DOHH2 (cell line): Measurements from ENCODE around the gene TBL1X.

ENCODE experiments used
- H3F3A ChIP-seq: fragments of 200-600 bp; sonication (generic), shearing (Covaris generic); 2 replicates; pipeline ENCODE4 v1.6.0; 2016; ENCODE audit warnings: antibody characterized with exemption, mild to moderate bottlenecking; ENCODE audit not compliant: control insufficient read depth, insufficient read depth
- H3K27ac ChIP-seq: fragments of 200-600 bp; sonication (generic); 2 replicates; pipeline ENCODE4 v1.5.1; 2014; ENCODE audit warnings: low read depth, mild to moderate bottlenecking, low read length, moderate library complexity
- H3K27me3 ChIP-seq: fragments of 200-600 bp; sonication (generic); 2 replicates; pipeline ENCODE4 v1.6.1; 2014; ENCODE audit warnings: mild to moderate bottlenecking, low read length, mixed read lengths; ENCODE audit not compliant: control insufficient read depth
- H3K36me3 ChIP-seq: fragments of 200-600 bp; sonication (generic); 2 replicates; pipeline ENCODE4 v1.6.1; 2014; ENCODE audit warnings: mild to moderate bottlenecking, low read length, moderate library complexity, mixed read lengths; ENCODE audit not compliant: control insufficient read depth
- H3K4me1 ChIP-seq: fragments of 200-600 bp; sonication (generic); 2 replicates; pipeline ENCODE4 v1.6.1; 2014; ENCODE audit warnings: mild to moderate bottlenecking, low read length, mixed read lengths; ENCODE audit not compliant: control insufficient read depth
- H3K4me2 ChIP-seq: fragments of 200-600 bp; sonication (generic); 2 replicates; pipeline ENCODE4 v1.6.0; 2014; ENCODE audit warnings: mild to moderate bottlenecking, low read length, moderate library complexity
- H3K4me3 ChIP-seq: fragments of 200-600 bp; sonication (generic); 2 replicates; pipeline ENCODE4 v1.5.1; 2014; ENCODE audit warnings: mild to moderate bottlenecking, low read length, mixed read lengths
- H3K79me2 ChIP-seq: fragments of 200-600 bp; sonication (generic); 2 replicates; pipeline ENCODE4 v1.6.1; 2014; ENCODE audit warnings: mild to moderate bottlenecking, low read length, mixed read lengths; ENCODE audit not compliant: control insufficient read depth
- H3K9me2 ChIP-seq: fragments of 200-600 bp; sonication (generic); replicated peaks from 2 replicates; pipeline ENCODE4 v1.6.1; 2014; ENCODE audit warnings: mild to moderate bottlenecking, low read length, mixed read lengths; ENCODE audit not compliant: control insufficient read depth
- H3K9me3 ChIP-seq: fragments of 200-600 bp; sonication (generic); 2 replicates; pipeline ENCODE4 v1.6.1; 2014; ENCODE audit warnings: antibody characterized with exemption, low read length, mixed read lengths; ENCODE audit not compliant: control insufficient read depth, insufficient read depth
- H4K20me1 ChIP-seq: fragments of 200-600 bp; sonication (generic); 2 replicates; pipeline ENCODE4 v1.6.0; 2014; ENCODE audit warnings: low read depth, mild to moderate bottlenecking, antibody characterized with exemption, low read length, moderate library complexity; ENCODE audit not compliant: control insufficient read depth, insufficient read depth
- EZH2phosphoT487 ChIP-seq: fragments of 200-600 bp; sonication (generic); IDR thresholded peaks from 2 replicates; pipeline ENCODE4 v1.6.1; 2017; ENCODE audit warnings: borderline replicate concordance, mild to moderate bottlenecking, antibody characterized with exemption, low read length, moderate library complexity, mixed read lengths
- TF ChIP-seq, protein P1 (sequence below): fragments of 200-600 bp; sonication (generic); IDR thresholded peaks from one replicate; pipeline ENCODE4 v1.5.1; 2014; ENCODE audit warnings: antibody characterized with exemption, mild to moderate bottlenecking, low read depth, low read length; ENCODE audit not compliant: poor library complexity, severe bottlenecking

TBL1X gene

DNA sequence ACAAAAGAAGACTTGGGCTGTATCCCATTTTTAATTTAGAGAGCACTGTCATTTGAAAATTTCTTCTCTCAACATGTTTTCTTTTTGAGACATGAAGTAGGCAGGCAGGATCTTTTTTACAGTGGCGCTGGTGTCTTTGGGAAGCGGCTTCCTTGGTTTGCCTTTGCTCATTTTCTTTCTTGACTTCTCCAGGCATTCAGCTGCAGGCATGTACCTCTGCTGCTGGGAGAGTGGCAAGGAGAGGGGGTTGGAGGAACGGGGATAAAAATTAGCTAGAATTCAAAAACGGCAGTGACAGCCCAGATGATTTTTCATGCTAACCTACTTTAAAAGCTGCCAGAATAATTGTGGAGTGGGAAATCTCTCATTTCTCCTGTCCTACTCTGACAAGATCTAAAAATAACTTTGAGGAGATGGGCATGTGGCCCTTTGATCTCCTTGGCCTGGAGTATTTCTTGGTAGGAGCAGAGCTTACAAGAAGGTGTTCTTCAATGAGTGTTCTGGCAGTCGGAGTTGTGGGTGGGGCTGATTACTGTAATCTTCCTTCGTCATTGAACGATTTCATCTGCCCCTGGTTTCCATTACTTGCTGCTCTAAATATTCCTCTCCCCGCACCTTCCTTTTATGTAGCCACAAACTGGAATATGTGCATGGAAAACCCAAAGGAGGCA lies 54.8 kb downstream of the TBL1X start:
- no peak for TF ChIP-seq EZH2phosphoT487
- Histone ChIP-seq H4K20me1 (no peaks in the 10 kb centered on the region), H3K79me2 (peaks cover 2% of the 10 kb centered on the region; the same call in 1 of the 2 replicates)

GRCh38 chrX:9520217-9520590 lies 55.3 kb downstream of the TBL1X start:
- Histone ChIP-seq H3K9me2 (no peaks in the 10 kb centered on the region), H3K27ac (no peak overlapping the region), H3K4me3 (no peak overlapping the region), H3F3A (no peaks in the 10 kb centered on the region), H3K4me2 (no peak overlapping the region), H3K36me3 (no peaks in the 10 kb centered on the region), H3K4me1 (peaks cover 15% of the 10 kb centered on the region), H4K20me1 (no peaks in the 10 kb centered on the region), H3K79me2 (peaks cover 6% of the 10 kb centered on the region), H3K27me3 (no peaks in the 10 kb centered on the region), H3K9me3 (no peaks in the 10 kb centered on the region)
- TF ChIP-seq EZH2phosphoT487, result no peak
- TF ChIP-seq, protein P1, sequence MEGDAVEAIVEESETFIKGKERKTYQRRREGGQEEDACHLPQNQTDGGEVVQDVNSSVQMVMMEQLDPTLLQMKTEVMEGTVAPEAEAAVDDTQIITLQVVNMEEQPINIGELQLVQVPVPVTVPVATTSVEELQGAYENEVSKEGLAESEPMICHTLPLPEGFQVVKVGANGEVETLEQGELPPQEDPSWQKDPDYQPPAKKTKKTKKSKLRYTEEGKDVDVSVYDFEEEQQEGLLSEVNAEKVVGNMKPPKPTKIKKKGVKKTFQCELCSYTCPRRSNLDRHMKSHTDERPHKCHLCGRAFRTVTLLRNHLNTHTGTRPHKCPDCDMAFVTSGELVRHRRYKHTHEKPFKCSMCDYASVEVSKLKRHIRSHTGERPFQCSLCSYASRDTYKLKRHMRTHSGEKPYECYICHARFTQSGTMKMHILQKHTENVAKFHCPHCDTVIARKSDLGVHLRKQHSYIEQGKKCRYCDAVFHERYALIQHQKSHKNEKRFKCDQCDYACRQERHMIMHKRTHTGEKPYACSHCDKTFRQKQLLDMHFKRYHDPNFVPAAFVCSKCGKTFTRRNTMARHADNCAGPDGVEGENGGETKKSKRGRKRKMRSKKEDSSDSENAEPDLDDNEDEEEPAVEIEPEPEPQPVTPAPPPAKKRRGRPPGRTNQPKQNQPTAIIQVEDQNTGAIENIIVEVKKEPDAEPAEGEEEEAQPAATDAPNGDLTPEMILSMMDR, result no peak

More for the DNA sequence above, 54.8 kb downstream of the TBL1X start:
- no peaks in the 10 kb centered on the region for H3F3A ChIP-seq
- H3K4me1 ChIP-seq, result peaks cover 10% of the 10 kb centered on the region
- no peaks in the 10 kb centered on the region for H3K27me3 ChIP-seq
- H3K9me3 ChIP-seq, result no peaks in the 10 kb centered on the region
- H3K4me2 ChIP-seq, result no peak overlapping the region
- no peaks in the 10 kb centered on the region for H3K9me2 ChIP-seq
- no peak overlapping the region for H3K4me3 ChIP-seq
- no peaks in the 10 kb centered on the region for H3K36me3 ChIP-seq
- H3K27ac ChIP-seq, result no peak overlapping the region

DNA sequence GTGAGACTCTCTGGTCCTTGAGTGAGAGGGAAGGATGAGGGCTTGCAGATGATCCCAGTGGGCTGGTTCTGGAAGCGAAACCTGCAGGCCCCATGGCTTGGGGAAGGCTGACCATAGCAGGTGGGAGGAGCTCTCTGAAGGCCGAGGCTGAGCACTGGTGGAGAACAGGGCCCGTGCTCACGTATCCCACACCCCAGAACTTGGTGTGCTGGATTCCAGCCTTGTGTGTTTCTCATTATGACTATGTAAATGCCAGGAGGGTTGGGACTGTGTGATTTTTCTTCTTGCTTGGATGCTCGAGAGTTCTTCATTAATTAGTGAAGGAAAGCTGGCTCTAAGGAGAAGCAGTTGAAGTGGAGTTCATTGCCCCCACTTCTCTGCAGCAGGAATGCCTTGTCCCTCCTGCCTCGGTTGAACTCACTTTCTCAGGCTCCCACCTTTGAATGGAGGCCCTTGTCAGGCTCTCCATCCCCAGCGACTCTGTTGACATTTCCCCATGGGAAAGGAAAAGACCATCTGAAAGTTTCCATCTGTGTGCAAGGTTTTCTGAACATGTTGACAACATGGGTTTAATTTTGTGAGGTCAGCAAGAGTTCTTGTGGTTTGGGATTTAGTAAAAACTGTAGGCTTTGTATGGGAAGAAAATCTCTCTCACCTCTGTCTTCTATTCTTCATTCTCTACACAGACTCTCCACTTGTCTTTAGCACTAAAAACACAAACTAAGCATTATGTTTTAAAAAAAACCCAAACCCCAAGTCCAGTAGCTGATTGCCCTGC lies 57.7 kb downstream of the TBL1X start:
- H3K4me2 ChIP-seq, result no peak overlapping the region
- no peaks in the 10 kb centered on the region for H3F3A ChIP-seq
- H3K9me3 ChIP-seq, result no peaks in the 10 kb centered on the region
- H3K27ac ChIP-seq, result no peak overlapping the region
- H3K4me3 ChIP-seq, result no peak overlapping the region
- H3K79me2 ChIP-seq, result peaks cover 21% of the 10 kb centered on the region
- H4K20me1 ChIP-seq, result no peaks in the 10 kb centered on the region
- no peaks in the 10 kb centered on the region for H3K36me3 ChIP-seq
- TF ChIP-seq EZH2phosphoT487, result no peak
- TF ChIP-seq, protein P1, result no peak
- peaks cover 29% of the 10 kb centered on the region for H3K4me1 ChIP-seq
- no peaks in the 10 kb centered on the region for H3K27me3 ChIP-seq
- no peaks in the 10 kb centered on the region for H3K9me2 ChIP-seq
